Ishikawa (cell line): ENCODE measurements around the gene APLF.

Experiments
- CEBPB ChIP-seq: IDR thresholded peaks from 2 replicates; pipeline ENCODE4 v1.6.1; 2012
- CREB1 ChIP-seq: IDR thresholded peaks from 2 replicates; pipeline ENCODE4 v1.6.1; 2012; ENCODE audit warnings: low read depth
- EGR1 ChIP-seq: IDR thresholded peaks from 2 replicates; pipeline ENCODE4 v1.6.1; 2012
- EP300 ChIP-seq: IDR thresholded peaks from 2 replicates; pipeline ENCODE4 v1.6.1; 2012; ENCODE audit warnings: borderline replicate concordance
- FOXM1 ChIP-seq: IDR thresholded peaks from 2 replicates; pipeline ENCODE4 v1.6.1; 2012; ENCODE audit warnings: low read depth, borderline replicate concordance
- NFIC ChIP-seq: IDR thresholded peaks from 2 replicates; pipeline ENCODE4 v1.6.1; 2012
- RAD21 ChIP-seq: IDR thresholded peaks from 2 replicates; pipeline ENCODE4 v1.6.1; 2012; ENCODE audit warnings: low read depth
- TAF1 ChIP-seq: IDR thresholded peaks from 2 replicates; pipeline ENCODE4 v1.6.1; 2012; ENCODE audit warnings: low read depth, mild to moderate bottlenecking
- TCF12 ChIP-seq: IDR thresholded peaks from 2 replicates; pipeline ENCODE4 v1.6.1; 2012; ENCODE audit warnings: low read depth
- TEAD4 ChIP-seq: IDR thresholded peaks from 2 replicates; pipeline ENCODE4 v1.6.1; 2012
- YY1 ChIP-seq: IDR thresholded peaks from 2 replicates; pipeline ENCODE4 v1.6.1; 2012; ENCODE audit warnings: low read depth
- ZBTB7A ChIP-seq: IDR thresholded peaks from 2 replicates; pipeline ENCODE4 v1.6.1; 2012; ENCODE audit warnings: low read depth
- TF ChIP-seq, protein P1 (sequence below): IDR thresholded peaks from 2 replicates; pipeline ENCODE4 v1.6.1; 2012; ENCODE audit warnings: low read depth, mild to moderate bottlenecking
- TF ChIP-seq, protein P2 (sequence below): IDR thresholded peaks from 2 replicates; pipeline ENCODE4 v1.6.1; 2012
- TF ChIP-seq, protein P3 (sequence below): IDR thresholded peaks from 2 replicates; pipeline ENCODE4 v1.6.1; 2012

Gene APLF

DNA sequence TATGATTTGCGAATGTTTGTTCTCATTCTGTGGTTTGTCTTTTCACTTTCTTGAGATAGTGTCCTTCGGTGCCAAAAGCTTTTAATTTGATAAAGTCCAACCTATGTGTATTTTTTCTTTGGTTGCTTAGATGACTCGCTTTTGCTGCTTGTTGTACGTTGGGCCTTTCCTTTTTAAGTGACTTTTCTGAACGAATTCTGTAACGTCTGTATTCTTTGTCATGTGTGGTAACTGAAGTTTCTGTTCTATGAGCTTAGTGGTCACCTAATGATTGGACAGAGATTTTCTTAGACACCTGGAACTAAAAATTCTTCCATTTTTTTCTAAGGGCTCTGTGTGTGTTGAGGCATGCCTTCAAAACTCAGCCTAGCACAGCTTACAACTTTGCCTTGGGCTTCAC is 156.4 kb downstream of the APLF start:
- TF ChIP-seq ZBTB7A, result no peak
- TF ChIP-seq FOXM1, result no peak
- TF ChIP-seq, protein P1, sequence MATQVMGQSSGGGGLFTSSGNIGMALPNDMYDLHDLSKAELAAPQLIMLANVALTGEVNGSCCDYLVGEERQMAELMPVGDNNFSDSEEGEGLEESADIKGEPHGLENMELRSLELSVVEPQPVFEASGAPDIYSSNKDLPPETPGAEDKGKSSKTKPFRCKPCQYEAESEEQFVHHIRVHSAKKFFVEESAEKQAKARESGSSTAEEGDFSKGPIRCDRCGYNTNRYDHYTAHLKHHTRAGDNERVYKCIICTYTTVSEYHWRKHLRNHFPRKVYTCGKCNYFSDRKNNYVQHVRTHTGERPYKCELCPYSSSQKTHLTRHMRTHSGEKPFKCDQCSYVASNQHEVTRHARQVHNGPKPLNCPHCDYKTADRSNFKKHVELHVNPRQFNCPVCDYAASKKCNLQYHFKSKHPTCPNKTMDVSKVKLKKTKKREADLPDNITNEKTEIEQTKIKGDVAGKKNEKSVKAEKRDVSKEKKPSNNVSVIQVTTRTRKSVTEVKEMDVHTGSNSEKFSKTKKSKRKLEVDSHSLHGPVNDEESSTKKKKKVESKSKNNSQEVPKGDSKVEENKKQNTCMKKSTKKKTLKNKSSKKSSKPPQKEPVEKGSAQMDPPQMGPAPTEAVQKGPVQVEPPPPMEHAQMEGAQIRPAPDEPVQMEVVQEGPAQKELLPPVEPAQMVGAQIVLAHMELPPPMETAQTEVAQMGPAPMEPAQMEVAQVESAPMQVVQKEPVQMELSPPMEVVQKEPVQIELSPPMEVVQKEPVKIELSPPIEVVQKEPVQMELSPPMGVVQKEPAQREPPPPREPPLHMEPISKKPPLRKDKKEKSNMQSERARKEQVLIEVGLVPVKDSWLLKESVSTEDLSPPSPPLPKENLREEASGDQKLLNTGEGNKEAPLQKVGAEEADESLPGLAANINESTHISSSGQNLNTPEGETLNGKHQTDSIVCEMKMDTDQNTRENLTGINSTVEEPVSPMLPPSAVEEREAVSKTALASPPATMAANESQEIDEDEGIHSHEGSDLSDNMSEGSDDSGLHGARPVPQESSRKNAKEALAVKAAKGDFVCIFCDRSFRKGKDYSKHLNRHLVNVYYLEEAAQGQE, result no peak
- no peak for TF ChIP-seq CEBPB
- TF ChIP-seq EGR1, result no peak
- TF ChIP-seq, protein P2, sequence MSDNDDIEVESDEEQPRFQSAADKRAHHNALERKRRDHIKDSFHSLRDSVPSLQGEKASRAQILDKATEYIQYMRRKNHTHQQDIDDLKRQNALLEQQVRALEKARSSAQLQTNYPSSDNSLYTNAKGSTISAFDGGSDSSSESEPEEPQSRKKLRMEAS, result no peak

DNA sequence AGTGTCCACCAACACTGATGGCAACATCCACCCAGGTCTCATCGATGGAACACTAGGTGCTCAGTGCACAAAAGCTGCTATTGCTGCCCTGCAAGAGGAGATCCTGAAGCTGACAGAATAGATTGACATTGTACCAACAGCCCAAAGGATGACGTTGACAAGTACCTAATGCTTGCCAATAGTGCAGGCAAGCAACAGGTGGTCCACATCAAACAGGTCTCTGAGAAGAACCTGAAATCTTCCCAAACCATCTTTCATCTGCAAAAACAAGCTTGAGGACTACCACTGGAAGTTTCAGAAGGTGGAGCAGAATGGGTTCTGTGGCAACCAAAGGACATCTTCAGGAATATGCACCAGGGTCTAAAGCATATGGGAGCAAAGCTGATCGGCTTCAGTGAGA is 160.2 kb downstream of the APLF start:
- TF ChIP-seq EGR1, result no peak
- TF ChIP-seq ZBTB7A, result no peak
- no peak for TF ChIP-seq TEAD4
- TF ChIP-seq TCF12, result no peak
- TF ChIP-seq, protein P1, result no peak
- TF ChIP-seq CREB1, result no peak
- TF ChIP-seq TAF1, result no peak
- no peak for TF ChIP-seq NFIC
- no peak for TF ChIP-seq RAD21
- TF ChIP-seq, protein P3, sequence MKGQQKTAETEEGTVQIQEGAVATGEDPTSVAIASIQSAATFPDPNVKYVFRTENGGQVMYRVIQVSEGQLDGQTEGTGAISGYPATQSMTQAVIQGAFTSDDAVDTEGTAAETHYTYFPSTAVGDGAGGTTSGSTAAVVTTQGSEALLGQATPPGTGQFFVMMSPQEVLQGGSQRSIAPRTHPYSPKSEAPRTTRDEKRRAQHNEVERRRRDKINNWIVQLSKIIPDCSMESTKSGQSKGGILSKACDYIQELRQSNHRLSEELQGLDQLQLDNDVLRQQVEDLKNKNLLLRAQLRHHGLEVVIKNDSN, result no peak
- TF ChIP-seq, protein P2, result no peak
- TF ChIP-seq CEBPB, result no peak
- TF ChIP-seq EP300, result no peak
- no peak for TF ChIP-seq FOXM1
- no peak for TF ChIP-seq YY1
